Muscle of leg (tissue), 11 donors: ENCODE results near the gene ATAD3B. TPM values are rescaled to one million over a fixed set of nuclear protein-coding genes. Genes with fewer than 3 reads are reported as not detected.
"Not testable (repeated sequence)": the region's sequence is repeated elsewhere in the genome, so short reads cannot be mapped to it uniquely, and the experiment has no call there.

Experiments
- DNase-seq: peaks from one replicate; pipeline ENCODE4 v3.0.0; 2013
- H3K27ac ChIP-seq: one replicate; pipeline ENCODE4 v1.5.1; 2013; ENCODE audit warnings: mild to moderate bottlenecking, low read length, control low read depth
- H3K27me3 ChIP-seq: one replicate; pipeline ENCODE4 v1.6.1; 2013; ENCODE audit warnings: low read length; ENCODE audit not compliant: control insufficient read depth, insufficient read depth
- H3K36me3 ChIP-seq: one replicate; pipeline ENCODE4 v1.6.1; 2013; ENCODE audit warnings: low read length; ENCODE audit not compliant: control insufficient read depth, insufficient read depth
- H3K4me1 ChIP-seq: one replicate; pipeline ENCODE4 v1.6.1; 2013; ENCODE audit warnings: low read length; ENCODE audit not compliant: control insufficient read depth, insufficient read depth
- H3K4me3 ChIP-seq: one replicate; pipeline ENCODE4 v1.5.1; 2013; ENCODE audit warnings: low read length, control low read depth
- H3K9me3 ChIP-seq: replicated peaks from 2 replicates; pipeline ENCODE4 v1.6.1; 2013; ENCODE audit warnings: low read depth, low read length; ENCODE audit not compliant: control insufficient read depth
- WGBS: methylation state at CpG from one replicate; pipeline ENCODE4 v1.1.5; 2013; ENCODE audit warnings: missing lambda C conversion rate; ENCODE audit not compliant: insufficient coverage; 5-methylcytosine and 5-hydroxymethylcytosine counted together
- polyA plus RNA-seq, 8 donors: library from polyadenylated mRNA; unstranded; fragments of 120-200 nt; gene quantifications; one replicate each; pipeline versions ENCODE4 v1.2.1 to v1.2.3, GENCODE V29; 2013; ENCODE audit warnings: inconsistent platforms in 1 of 8, low replicate concordance in 1 of 8; ENCODE audit not compliant: insufficient read length in 8 of 8, insufficient read depth in 1 of 8
- total RNA-seq: library from RNA; stranded (reverse); fragments of 120-200 nt; gene quantifications from one replicate; pipeline ENCODE4 v1.2.4, GENCODE V29; 2013

Gene ATAD3B
- total and polyA plus RNA-seq, 9 donors: 9.6 to 16.5 (median 13.9) TPM

DNA sequence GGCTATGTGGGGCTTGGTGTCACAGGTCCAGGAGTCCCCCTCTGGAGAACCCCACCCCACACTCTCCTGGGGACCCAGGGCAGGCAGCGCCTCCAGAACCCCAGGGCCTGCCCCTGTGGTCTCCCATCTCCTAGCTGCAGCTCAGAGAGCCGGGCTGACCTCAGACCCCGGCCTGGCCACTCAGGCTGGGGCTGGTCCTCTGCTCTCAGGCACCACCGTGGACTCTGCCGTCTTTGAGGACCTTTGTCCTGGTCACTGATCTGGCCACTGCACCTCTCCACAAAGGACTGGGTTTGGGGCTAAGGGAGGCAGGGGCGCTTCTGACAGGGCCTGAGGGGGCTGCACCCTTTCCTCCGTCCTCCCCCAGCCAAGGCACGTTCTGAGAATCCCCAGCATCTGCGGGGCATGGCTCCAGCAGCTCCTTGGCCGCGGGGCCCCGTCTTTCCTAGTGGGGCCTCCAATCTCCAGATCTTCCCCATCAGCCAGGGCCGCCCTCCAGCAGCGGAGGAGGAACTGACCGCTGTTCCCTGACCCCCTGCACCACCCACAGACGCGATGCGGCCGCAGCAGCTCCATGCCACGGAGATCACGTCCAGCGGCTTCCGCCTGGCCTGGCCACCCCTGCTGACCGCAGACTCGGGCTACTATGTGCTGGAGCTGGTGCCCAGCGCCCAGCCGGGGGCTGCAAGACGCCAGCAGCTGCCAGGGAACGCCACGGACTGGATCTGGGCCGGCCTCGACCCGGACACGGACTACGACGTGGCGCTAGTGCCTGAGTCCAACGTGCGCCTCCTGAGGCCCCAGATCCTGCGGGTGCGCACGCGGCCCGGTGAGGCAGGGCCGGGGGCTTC is 32.8 kb upstream of the ATAD3B start:
- H3K4me1 ChIP-seq: peaks cover 74% of the 10 kb centered on the region
- DNase-seq: peak; percentile 66
- no peak overlapping the region for H3K4me3 ChIP-seq
- H3K36me3 ChIP-seq: peaks cover 22% of the 10 kb centered on the region
- 69% methylated on average over 41 of the region's 45 CpGs for WGBS
- no peak overlapping the region for H3K27ac ChIP-seq
- H3K9me3 ChIP-seq: no peaks in the 10 kb centered on the region
- peaks cover 2% of the 10 kb centered on the region for H3K27me3 ChIP-seq

DNA sequence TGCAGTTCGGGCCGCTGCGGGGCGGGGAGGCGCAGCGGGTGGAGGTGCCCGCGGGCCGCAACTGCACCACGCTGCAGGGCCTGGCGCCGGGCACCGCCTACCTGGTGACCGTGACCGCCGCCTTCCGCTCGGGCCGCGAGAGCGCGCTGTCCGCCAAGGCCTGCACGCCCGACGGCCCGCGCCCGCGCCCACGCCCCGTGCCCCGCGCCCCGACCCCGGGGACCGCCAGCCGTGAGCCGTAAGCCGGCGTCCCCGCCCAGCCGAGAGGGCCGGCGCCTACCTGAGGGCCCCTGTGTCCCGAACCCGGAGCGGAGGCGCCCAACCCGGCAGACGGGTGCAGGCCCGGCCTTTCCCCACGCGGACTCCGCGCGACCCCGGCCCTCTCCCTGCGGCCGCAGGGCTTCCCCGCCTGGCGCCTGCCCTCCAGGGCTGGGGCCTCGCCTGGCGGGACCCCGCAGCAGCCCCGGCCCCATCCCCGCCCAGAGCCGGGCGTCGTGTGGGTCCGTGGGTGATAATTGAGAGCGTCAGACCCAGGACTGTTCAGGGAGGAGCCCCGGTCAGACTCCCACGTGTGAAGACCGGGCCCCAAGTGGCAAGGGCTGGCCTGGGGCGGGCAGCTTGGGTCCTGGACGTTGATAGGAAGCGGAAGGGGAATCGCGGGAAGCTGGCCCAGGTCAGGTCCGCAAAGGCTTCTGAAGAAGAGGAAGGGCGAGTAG is 31.9 kb upstream of the ATAD3B start:
- H3K4me1 ChIP-seq: peaks cover 65% of the 10 kb centered on the region
- H3K36me3 ChIP-seq: peaks cover 22% of the 10 kb centered on the region
- H3K4me3 ChIP-seq: no peak overlapping the region
- 82% methylated on average over 82 of the region's 82 CpGs for WGBS
- peaks cover 2% of the 10 kb centered on the region for H3K27me3 ChIP-seq
- no peaks in the 10 kb centered on the region for H3K9me3 ChIP-seq
- DNase-seq: no peak
- H3K27ac ChIP-seq: no peak overlapping the region

DNA sequence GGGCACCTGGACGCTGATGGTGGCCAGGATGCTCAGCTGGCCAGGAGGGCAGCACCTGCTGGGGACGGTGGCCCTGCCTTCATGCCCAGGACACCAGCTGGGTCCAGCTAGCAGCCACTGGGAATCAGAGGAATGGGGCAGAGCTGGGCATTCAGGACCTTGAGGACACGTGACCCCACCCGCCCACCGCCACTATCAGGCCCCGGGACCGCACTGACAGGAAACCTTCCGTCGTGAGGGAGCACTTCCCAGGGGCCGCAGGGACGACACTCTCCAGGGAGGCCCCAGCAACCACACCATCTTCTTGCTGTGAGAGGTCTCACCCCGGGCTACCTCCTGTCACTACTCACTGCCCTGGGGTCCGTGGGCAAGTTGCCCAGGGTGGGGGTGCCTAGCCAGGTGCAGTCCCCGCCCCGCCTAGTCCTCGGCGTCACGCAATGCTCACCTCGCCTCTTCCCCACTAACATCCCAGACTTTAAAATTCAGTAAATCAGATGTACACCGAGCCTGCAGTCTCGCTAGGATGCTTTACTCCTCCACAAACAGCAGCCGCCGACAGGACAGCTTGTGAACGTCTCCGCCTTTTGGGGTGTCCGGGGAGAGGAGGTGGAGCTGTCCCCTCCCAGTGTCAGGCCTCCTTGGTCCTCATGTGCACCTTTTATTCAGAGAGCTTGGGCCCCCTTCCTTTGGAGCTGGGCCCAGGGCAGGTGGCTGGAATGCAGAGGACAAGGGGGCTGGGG is 31.1 kb upstream of the ATAD3B start:
- peaks cover 2% of the 10 kb centered on the region for H3K27me3 ChIP-seq
- DNase-seq: no peak
- H3K27ac ChIP-seq: no peak overlapping the region
- H3K4me3 ChIP-seq: no peak overlapping the region
- H3K4me1 ChIP-seq: peaks cover 59% of the 10 kb centered on the region
- WGBS: 68% methylated on average over 7 of the region's 26 CpGs
- H3K36me3 ChIP-seq: peaks cover 22% of the 10 kb centered on the region
- no peaks in the 10 kb centered on the region for H3K9me3 ChIP-seq

DNA sequence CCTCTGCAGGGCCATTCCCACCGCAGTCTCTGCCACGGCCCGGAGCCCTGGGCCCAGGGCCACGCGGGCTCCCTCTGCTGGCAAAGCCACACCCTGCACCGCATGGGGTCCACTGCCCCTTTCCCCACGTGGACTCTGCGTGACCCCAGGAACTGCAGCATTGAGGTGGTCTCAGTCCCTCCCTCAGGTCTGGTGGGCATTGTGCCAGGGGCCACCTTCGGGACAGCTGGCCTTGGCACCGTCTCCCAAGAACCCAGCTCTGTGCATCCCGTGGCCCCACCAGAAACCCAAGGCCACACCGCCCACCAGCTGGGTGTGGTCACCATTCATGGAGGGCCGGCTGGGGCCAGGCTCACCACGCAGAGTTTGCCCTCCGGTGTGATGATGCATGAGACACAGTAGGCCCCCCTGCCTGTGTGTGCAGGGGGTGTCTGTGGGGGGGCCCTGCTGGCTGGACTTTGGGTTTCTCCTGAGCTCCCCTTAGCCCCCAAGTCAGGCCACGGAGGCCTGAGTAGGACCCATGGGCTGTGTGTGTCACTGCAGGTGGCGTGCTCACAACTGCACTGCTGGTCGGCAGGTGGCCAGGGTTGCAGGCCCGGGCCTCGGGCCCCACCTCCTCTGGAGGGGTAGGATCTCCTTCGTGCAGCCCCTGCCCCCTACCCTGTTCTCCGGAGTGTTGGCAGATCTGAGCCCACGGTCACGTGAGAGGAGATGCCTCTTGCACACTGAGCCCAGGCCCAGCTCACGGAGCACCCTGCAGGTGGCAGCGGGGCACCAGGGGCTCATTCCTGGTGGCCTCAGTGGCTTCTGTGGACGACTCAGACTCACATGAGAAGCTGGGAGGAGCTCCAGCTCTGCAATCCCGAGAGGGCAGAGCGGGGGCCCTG is 30.3 kb upstream of the ATAD3B start:
- Histone ChIP-seq H3K27me3 (peaks cover 2% of the 10 kb centered on the region), H3K36me3 (peaks cover 22% of the 10 kb centered on the region), H3K4me3 (no peak overlapping the region), H3K27ac (no peak overlapping the region), H3K9me3 (no peaks in the 10 kb centered on the region), H3K4me1 (peaks cover 54% of the 10 kb centered on the region)
- DNase-seq: peak; percentile 52
- WGBS: 36% methylated on average over 24 of the region's 29 CpGs

DNA sequence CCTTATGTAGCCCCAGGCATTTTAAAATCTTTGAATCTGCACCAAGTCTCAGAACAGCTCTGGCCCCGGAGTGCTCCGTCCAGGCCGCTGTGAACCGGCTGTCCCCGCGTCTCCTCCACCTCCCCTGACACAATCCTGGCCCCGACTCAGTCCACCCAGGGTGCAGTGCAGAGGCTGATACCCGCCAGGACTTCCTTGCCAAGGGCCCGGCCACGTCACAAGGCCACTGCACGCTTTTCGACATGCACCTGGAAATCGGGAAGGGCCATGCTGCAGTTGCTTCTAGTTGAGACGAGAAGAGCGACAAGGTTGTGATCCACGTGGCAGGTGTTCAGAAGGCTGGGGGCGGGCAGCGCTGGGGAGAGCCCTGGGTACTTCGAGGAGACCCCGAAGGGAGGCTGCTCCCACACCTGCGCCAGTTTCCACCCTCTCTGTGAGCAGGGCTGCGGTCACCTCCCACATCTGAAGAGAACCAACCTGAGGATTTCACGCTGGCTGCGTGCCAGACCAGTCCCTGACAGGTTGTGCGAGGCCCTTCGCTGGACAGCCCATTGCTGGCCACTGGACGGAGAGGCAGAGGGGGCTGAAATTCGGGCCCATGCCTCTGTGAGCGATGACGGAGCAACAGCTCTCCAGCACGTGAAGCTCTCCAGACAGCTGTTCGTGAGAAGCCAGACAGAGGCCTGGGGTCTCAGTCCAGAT is 29.3 kb upstream of the ATAD3B start:
- DNase-seq: no peak

DNA sequence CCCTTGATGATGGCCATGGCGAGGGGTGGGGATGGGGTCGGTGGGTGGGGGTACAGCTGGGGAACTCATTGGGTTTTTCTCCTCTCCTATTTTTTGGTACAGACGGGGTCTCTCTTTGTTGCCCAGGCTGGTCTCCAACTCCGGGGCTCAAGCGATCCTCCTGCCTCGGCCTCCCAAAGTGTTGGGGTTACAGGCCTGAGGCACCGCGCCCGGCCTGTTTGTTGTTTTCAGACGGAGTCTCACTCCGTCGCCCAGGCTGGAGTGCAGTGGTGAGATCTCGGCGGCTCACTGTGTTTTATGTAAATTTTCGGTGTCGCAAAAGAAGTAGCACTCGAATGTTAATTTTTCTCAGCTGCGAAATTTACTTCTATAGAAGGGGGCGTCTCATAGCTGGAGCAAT is 24.9 kb upstream of the ATAD3B start:
- not testable (repeated sequence) for H3K27ac ChIP-seq, H3K4me3 ChIP-seq, H3K27me3 ChIP-seq, H3K9me3 ChIP-seq, DNase-seq, H3K36me3 ChIP-seq, H3K4me1 ChIP-seq
- WGBS: 95% methylated on average over 3 of the region's 19 CpGs

More for the DNA sequence above, 29.3 kb upstream of the ATAD3B start:
- H3K9me3 ChIP-seq: no peaks in the 10 kb centered on the region
- peaks cover 44% of the 10 kb centered on the region for H3K4me1 ChIP-seq
- H3K4me3 ChIP-seq: no peak overlapping the region
- no peaks in the 10 kb centered on the region for H3K27me3 ChIP-seq
- H3K36me3 ChIP-seq: peaks cover 18% of the 10 kb centered on the region
- H3K27ac ChIP-seq: no peak overlapping the region
- 74% methylated on average over 32 of the region's 32 CpGs for WGBS

DNA sequence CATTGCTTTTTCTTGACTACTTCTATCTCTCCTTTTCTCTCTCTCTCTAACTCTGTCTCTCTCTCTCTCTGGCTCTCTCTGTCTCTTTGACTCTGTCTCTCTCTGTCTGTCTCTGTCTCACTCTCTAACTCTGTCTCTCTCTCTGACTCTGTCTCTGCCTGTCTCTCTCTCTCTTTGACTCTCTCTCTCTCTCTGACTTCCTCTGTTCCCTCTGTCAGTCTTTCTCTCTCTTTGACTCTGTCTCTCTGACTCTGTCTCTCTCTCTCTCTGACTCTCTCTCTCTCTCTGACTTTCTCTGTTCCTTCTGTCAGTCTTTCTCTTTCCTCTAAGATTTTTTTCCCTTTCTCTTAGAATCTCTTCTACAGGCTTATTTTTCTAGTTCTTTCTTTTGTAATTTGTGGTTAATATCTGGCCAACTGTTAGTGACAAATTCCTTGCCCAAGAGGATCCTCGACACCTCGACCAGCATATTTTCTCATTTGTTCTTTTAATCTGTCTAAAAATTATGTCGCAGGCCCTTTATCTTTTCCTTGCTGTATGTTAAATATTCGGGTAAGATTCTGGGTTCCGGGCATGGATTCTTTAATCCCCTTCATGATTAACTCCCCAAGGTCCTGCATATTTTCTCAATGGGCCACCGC is 22.3 kb upstream of the ATAD3B start, which contains the start of gene ATAD3C:
ATAD3C (plus strand) TSS at position 591 of the 641 bp plus-strand sequence. CDS start 995 bp downstream, outside the sequence.
- no peaks in the 10 kb centered on the region for H3K9me3 ChIP-seq
- WGBS: no CpG with 5 or more reads among the region's 6 CpGs
- no peak within 1 kb of the TSS for H3K27ac ChIP-seq
- no peak within 1 kb of the TSS for H3K4me3 ChIP-seq
- H3K4me1 ChIP-seq: no peaks in the 10 kb centered on the region
- DNase-seq: no peak
- H3K36me3 ChIP-seq: no peaks in the 10 kb centered on the region
- peaks cover 2% of the 10 kb centered on the region for H3K27me3 ChIP-seq

DNA sequence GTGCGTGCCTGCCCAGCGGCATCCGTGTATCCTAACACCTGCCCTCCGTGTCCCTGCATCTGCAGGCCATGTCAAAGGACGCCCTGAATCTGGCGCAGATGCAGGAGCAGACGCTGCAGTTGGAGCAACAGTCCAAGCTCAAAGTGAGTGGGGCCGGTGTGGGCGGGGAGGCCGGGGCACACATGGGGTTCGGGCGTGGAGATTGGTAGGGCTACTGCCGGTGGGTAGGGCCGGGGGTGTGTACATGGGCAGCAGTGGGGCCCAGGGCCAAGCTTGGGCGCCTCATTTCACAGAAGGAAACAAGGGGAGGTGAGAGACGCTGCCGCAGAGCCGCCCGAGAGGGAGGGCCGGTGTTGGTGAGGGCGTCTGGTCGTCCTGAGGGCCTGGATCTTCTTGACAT is 20.9 kb upstream of the ATAD3B start:
- H3K4me1 ChIP-seq, DNase-seq, H3K27me3 ChIP-seq, H3K4me3 ChIP-seq, H3K36me3 ChIP-seq, H3K27ac ChIP-seq, H3K9me3 ChIP-seq: not testable (repeated sequence)
- 90% methylated on average over 13 of the region's 22 CpGs for WGBS
